Stimulated activated naive CD4-positive, alpha-beta T cell (primary cell): ENCODE results near the gene CTNNA2.

ENCODE experiments used
- DNase-seq, 6 experiments: peaks; one replicate each; lab custom pipeline; 2025; lab: John Stamatoyannopoulos, UW

Gene CTNNA2

GRCh38 chr2:79713131-79713785 is 200.4 kb downstream of the CTNNA2 start:
- no peak for DNase-seq

GRCh38 chr2:79714283-79714682 is 201.4 kb downstream of the CTNNA2 start:
- DNase-seq = no peak

- no peak for DNase-seq
Measured at GRCh38 chr2:79715338-79715737, 202.5 kb downstream of the CTNNA2 start.

DNA sequence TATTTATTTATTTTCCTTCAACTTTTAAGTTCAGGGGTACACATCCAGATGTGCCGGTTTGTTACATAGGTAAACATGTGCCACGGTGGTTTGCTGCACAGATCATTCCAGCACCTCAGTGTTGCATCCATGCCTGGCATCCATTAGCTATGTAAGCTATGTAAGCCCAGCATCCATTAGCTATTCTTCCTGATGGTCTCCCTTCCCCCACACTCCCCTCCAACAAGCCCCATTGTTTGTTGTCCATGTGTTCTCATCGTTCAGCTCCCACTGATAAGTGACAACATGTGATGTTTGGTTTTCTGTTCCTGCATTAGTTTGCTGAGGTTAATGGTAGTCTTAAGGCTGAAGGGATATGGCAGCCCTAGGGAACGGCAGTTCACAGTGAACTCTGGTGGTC is 203.4 kb downstream of the CTNNA2 start:
- no peak for DNase-seq

DNA sequence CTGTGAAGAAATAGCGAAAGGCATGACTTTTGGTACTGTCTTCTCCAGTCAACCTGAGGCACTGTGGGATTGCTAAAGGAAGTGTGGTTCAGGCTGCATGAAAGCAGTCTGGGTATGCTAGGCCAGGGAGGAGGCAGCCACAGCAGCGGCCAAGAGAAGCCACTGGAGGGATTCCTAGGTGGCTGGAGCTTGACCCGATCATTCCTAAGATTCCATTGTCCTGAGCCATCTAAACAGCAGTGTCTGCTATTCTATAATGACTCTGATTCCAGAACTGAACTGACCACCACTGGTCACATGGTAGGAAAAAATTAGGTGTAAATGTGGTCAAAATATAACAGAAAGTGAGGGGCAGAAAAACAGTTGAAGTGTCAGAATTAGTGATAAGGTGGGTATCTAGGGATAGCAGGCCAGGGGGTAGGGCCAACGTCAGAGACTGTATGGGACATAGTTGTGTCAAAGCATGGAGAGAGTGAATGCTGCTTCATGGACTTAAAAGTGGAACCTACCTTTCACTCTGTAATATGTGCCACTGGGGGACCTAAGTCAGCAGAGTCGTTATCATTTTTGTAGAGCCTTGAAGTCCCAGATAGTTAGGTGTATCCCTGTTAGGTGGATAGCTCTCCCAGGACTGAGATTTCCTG is 204.6 kb downstream of the CTNNA2 start:
- DNase-seq = no peak

DNA sequence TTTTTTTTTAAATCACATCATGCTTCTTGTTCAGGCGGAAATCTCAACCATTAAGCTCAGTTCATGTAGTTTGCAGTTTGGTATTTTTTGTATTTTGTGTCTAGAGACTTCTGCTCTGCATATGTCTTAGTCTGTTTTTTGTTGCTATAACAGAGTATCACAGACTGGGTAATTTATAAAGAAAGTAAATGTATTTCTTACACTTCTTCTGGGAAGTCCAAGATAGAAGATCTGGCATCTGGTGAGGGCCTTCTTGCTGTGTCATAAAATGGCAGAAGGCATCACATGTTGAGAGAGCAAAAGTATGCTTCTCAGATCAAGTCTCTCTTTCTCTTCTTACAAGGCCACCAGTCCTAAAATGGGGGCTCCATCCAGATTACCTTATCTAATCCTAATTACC is 208.2 kb downstream of the CTNNA2 start:
- no peak for DNase-seq

DNA sequence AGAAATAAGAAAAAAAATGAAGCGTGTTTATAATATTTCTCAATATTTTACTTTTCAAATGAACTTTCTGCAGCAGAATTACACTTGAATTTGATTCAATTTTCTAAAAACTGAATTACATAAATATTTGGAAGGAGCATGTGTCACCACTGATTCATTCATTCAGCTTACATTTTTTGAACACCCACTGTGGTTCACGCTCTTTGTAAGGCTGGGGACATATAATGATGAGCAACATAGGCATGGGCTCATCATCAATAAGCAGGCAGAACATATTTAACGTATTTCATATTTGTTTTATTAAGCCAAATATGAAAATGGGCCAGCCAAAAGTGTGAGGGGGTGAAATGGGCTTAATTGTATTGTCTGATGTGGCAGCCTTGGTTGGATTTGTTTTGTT is 209.1 kb downstream of the CTNNA2 start:
- no peak for DNase-seq

- DNase-seq = no peak
Measured at GRCh38 chr2:79723830-79724229, 211.0 kb downstream of the CTNNA2 start.

- no peak for DNase-seq
Measured at GRCh38 chr2:79729532-79729931, 216.7 kb downstream of the CTNNA2 start.

GRCh38 chr2:79734518-79734917 is 221.7 kb downstream of the CTNNA2 start:
- DNase-seq = no peak

DNA sequence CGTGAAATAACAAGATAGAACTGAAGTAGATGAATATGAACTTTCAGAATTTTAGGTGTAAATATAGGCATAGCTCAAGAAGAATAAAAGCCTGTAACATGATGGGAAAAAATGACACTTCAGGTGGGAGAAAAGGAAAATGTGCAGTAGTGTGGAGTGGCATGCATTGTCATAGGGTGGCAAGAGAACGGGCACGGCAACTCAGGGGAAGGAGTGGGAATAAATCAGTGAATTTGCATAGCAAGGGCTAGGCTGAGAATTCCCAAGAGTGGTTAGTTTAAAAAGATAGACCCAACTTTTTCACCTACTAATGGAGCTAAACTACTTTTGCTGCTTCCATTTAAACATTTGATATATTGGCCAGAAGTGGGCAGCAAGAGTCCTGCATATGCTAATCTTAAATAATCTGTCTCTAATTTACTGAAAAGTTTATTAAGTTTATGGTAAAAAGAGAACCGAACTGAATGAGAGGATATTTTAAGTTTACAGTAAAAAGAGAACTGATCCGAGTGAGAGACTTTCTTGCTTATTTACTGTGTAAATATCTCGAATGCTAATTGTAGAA is 228.1 kb downstream of the CTNNA2 start:
- no peak for DNase-seq

- no peak for DNase-seq
Measured at GRCh38 chr2:79750321-79750720, 237.5 kb downstream of the CTNNA2 start.

DNA sequence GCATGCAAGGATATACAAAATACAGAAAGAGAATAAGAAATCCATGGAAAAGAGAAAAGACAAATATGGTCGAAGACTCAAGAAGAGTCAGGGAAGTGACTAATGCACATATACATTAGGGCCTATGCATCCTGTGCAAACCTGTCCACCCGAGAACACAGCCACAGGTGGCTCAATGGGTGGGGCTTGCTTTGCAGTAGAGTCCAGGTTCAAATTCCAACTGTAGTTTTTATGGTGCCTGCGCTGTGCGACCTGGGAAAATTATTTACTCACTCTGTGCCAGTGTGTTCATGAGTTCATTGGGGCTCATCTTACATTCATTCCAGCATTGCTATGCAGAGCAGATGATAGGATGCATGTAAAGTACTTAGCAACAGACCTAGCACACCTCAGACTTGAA is 244.7 kb downstream of the CTNNA2 start:
- no peak for DNase-seq

GRCh38 chr2:79758042-79758441 is 245.2 kb downstream of the CTNNA2 start:
- no peak for DNase-seq

- no peak for DNase-seq
Measured at GRCh38 chr2:79758749-79759282, 246.0 kb downstream of the CTNNA2 start.

GRCh38 chr2:79770926-79771325 is 258.1 kb downstream of the CTNNA2 start:
- DNase-seq = no peak

DNA sequence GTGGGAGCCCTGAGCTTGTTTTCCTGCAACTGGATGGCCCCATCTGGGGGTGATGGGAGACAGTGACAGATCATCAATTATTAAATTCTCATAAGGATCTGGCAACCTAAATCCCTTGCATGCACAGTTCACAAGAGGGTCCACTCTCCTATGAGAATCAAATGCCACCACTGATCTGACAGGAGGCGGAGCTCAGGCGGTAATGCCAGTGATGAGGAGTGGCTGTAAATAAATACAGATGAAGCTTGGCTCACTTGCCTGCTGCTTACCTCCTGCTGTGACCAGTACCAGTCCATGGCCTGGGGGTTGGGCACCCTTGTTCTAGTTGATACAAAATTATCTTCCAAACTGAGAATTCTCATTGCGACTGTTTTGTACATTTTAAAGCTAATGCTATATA is 258.6 kb downstream of the CTNNA2 start:
- no peak for DNase-seq

DNA sequence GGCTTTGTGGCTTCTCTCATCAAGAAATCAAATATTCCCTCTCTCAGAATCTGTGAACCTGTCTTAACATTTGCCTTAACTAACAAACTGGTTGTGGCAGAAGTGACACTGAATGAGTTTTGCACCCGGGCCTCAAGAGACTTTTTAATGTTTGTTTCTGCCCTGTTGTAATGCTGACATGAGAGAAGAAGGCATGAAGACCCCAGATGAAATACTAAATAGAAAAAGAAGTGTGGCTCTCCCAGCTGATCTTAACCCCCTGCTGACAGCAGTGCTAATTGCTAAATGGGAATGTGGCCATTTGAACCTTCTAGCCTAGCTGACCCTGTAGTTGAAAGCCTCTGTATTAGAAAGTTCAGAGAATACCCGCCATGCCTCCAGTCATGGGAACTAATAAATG is 261.2 kb downstream of the CTNNA2 start:
- DNase-seq = no peak

DNA sequence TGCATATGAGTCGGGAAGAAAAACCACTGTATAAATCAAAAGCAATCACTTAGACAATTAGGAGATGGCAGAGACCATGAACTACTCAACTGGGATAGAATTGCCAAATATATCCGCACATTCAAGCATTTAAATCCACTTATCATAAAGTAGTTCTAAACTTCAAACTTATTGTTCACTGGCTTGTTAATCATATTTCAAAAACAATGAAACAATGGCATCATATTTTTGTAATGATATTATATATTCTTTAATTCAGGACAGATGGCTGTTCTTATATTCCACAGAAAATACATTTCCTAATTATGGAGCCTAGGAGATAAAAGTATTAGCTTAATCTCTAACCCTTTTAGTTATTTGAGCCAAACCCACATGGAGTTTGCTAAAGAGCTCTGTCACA is 263.6 kb downstream of the CTNNA2 start:
- no peak for DNase-seq

- DNase-seq = no peak
Measured at GRCh38 chr2:79780781-79781180, 267.9 kb downstream of the CTNNA2 start.

- DNase-seq = no peak
Measured at GRCh38 chr2:79782576-79783452, 270.0 kb downstream of the CTNNA2 start.

GRCh38 chr2:79788952-79789651 is 276.3 kb downstream of the CTNNA2 start:
- no peak for DNase-seq
